ENCODE results near the gene POLR3B.

The POLR3B gene

GRCh38 chr12:106392759-106393158, 35.2 kb downstream of the POLR3B start:
- no peak overlapping the region for H3K4me3 ChIP-seq (ENCODE audit: low read depth in 1 of 5, low read length in 5 of 5)
- H3K4me1 ChIP-seq (ENCODE audit: control insufficient read depth in 5 of 5, insufficient read depth in 5 of 5, low read length in 5 of 5) = no peaks in the 10 kb centered on the region
- no peaks in the 10 kb centered on the region for H3K9me3 ChIP-seq (ENCODE audit: control insufficient read depth in 5 of 5, low read length in 5 of 5)
- H3K36me3 ChIP-seq (ENCODE audit: control insufficient read depth in 5 of 5, insufficient read depth in 5 of 5, low read length in 5 of 5) = peaks cover 9 to 34% (median 21%) of the 10 kb centered on the region in 5 donors
- H3K27me3 ChIP-seq (ENCODE audit: control insufficient read depth in 5 of 5, insufficient read depth in 4 of 5, low read length in 5 of 5) = no peaks in the 10 kb centered on the region
- no peak overlapping the region for H3K9ac ChIP-seq (ENCODE audit: low read length in 5 of 5)
- H3K27ac ChIP-seq (ENCODE audit: low read depth, low read length) = no peak overlapping the region

GRCh38 chr12:106409878-106410277, 52.3 kb downstream of the POLR3B start:
- Histone ChIP-seq H3K4me3 (ENCODE audit: low read depth in 1 of 5, low read length in 5 of 5) (no peak overlapping the region), H3K36me3 (ENCODE audit: control insufficient read depth in 5 of 5, insufficient read depth in 5 of 5, low read length in 5 of 5) (peaks cover 0 to 16% (median 9%) of the 10 kb centered on the region in 5 donors), H3K27me3 (ENCODE audit: control insufficient read depth in 5 of 5, insufficient read depth in 4 of 5, low read length in 5 of 5) (no peaks in the 10 kb centered on the region), H3K27ac (ENCODE audit: low read depth, low read length) (no peak overlapping the region), H3K9me3 (ENCODE audit: control insufficient read depth in 5 of 5, low read length in 5 of 5) (no peaks in the 10 kb centered on the region), H3K9ac (ENCODE audit: low read length in 5 of 5) (no peak overlapping the region), H3K4me1 (ENCODE audit: control insufficient read depth in 5 of 5, insufficient read depth in 5 of 5, low read length in 5 of 5) (no peaks in the 10 kb centered on the region)

- Histone ChIP-seq H3K36me3 (ENCODE audit: control insufficient read depth in 5 of 5, insufficient read depth in 5 of 5, low read length in 5 of 5) (peaks cover 0 to 23% (median 9%) of the 10 kb centered on the region in 5 donors), H3K27ac (ENCODE audit: low read depth, low read length) (no peak overlapping the region), H3K27me3 (ENCODE audit: control insufficient read depth in 5 of 5, insufficient read depth in 4 of 5, low read length in 5 of 5) (no peaks in the 10 kb centered on the region), H3K9ac (ENCODE audit: low read length in 5 of 5) (no peak overlapping the region), H3K4me1 (ENCODE audit: control insufficient read depth in 5 of 5, insufficient read depth in 5 of 5, low read length in 5 of 5) (no peaks in the 10 kb centered on the region), H3K4me3 (ENCODE audit: low read depth in 1 of 5, low read length in 5 of 5) (no peak overlapping the region), H3K9me3 (ENCODE audit: control insufficient read depth in 5 of 5, low read length in 5 of 5) (no peaks in the 10 kb centered on the region)
These were observed 55.0 kb downstream of the POLR3B start for GRCh38 chr12:106412563-106412962.

GRCh38 chr12:106415134-106415533, 57.6 kb downstream of the POLR3B start:
- H3K9me3 ChIP-seq (ENCODE audit: control insufficient read depth in 5 of 5, low read length in 5 of 5) = no peaks in the 10 kb centered on the region
- no peak overlapping the region for H3K9ac ChIP-seq (ENCODE audit: low read length in 5 of 5)
- H3K4me3 ChIP-seq (ENCODE audit: low read depth in 1 of 5, low read length in 5 of 5) = no peak overlapping the region
- H3K36me3 ChIP-seq (ENCODE audit: control insufficient read depth in 5 of 5, insufficient read depth in 5 of 5, low read length in 5 of 5) = peaks cover 0 to 20% (median 7%) of the 10 kb centered on the region in 5 donors
- no peaks in the 10 kb centered on the region for H3K27me3 ChIP-seq (ENCODE audit: control insufficient read depth in 5 of 5, insufficient read depth in 4 of 5, low read length in 5 of 5)
- H3K4me1 ChIP-seq (ENCODE audit: control insufficient read depth in 5 of 5, insufficient read depth in 5 of 5, low read length in 5 of 5) = peaks cover 0 to 14% (median 13%) of the 10 kb centered on the region in 5 donors
- H3K27ac ChIP-seq (ENCODE audit: low read depth, low read length) = no peak overlapping the region

GRCh38 chr12:106416273-106416672, 58.7 kb downstream of the POLR3B start:
- H3K4me3 ChIP-seq (ENCODE audit: low read depth in 1 of 5, low read length in 5 of 5) = no peak overlapping the region
- H3K36me3 ChIP-seq (ENCODE audit: control insufficient read depth in 5 of 5, insufficient read depth in 5 of 5, low read length in 5 of 5) = peaks cover 0 to 19% (median 7%) of the 10 kb centered on the region in 5 donors
- no peak overlapping the region for H3K27ac ChIP-seq (ENCODE audit: low read depth, low read length)
- H3K9ac ChIP-seq (ENCODE audit: low read length in 5 of 5) = no peak overlapping the region
- H3K4me1 ChIP-seq (ENCODE audit: control insufficient read depth in 5 of 5, insufficient read depth in 5 of 5, low read length in 5 of 5) = peaks cover 0 to 14% (median 13%) of the 10 kb centered on the region in 5 donors
- H3K27me3 ChIP-seq (ENCODE audit: control insufficient read depth in 5 of 5, insufficient read depth in 4 of 5, low read length in 5 of 5) = no peaks in the 10 kb centered on the region
- H3K9me3 ChIP-seq (ENCODE audit: control insufficient read depth in 5 of 5, low read length in 5 of 5) = no peaks in the 10 kb centered on the region

- H3K27me3 ChIP-seq (ENCODE audit: control insufficient read depth in 5 of 5, insufficient read depth in 4 of 5, low read length in 5 of 5) = no peaks in the 10 kb centered on the region
- no peak overlapping the region for H3K4me3 ChIP-seq (ENCODE audit: low read depth in 1 of 5, low read length in 5 of 5)
- H3K4me1 ChIP-seq (ENCODE audit: control insufficient read depth in 5 of 5, insufficient read depth in 5 of 5, low read length in 5 of 5) = peaks cover 0 to 14% (median 13%) of the 10 kb centered on the region in 5 donors
- peak overlapping the region; percentile 89 for H3K27ac ChIP-seq (ENCODE audit: low read depth, low read length)
- no peaks in the 10 kb centered on the region for H3K9me3 ChIP-seq (ENCODE audit: control insufficient read depth in 5 of 5, low read length in 5 of 5)
- peaks cover 0 to 11% (median 0%) of the 10 kb centered on the region in 5 donors for H3K36me3 ChIP-seq (ENCODE audit: control insufficient read depth in 5 of 5, insufficient read depth in 5 of 5, low read length in 5 of 5)
- H3K9ac ChIP-seq (ENCODE audit: low read length in 5 of 5) = peak overlapping the region in 2 of 5 donors; percentile 49 to 70
These were observed 60.7 kb downstream of the POLR3B start for GRCh38 chr12:106417926-106418910.

GRCh38 chr12:106418970-106419369, 61.4 kb downstream of the POLR3B start:
- no peaks in the 10 kb centered on the region for H3K27me3 ChIP-seq (ENCODE audit: control insufficient read depth in 5 of 5, insufficient read depth in 4 of 5, low read length in 5 of 5)
- peak overlapping the region in 4 of 5 donors; percentile 43 to 70 (median 50) for H3K9ac ChIP-seq (ENCODE audit: low read length in 5 of 5)
- H3K4me3 ChIP-seq (ENCODE audit: low read depth in 1 of 5, low read length in 5 of 5) = no peak overlapping the region
- peak overlapping the region; percentile 89 for H3K27ac ChIP-seq (ENCODE audit: low read depth, low read length)
- H3K4me1 ChIP-seq (ENCODE audit: control insufficient read depth in 5 of 5, insufficient read depth in 5 of 5, low read length in 5 of 5) = peaks cover 0 to 14% (median 13%) of the 10 kb centered on the region in 5 donors
- H3K36me3 ChIP-seq (ENCODE audit: control insufficient read depth in 5 of 5, insufficient read depth in 5 of 5, low read length in 5 of 5) = peaks cover 0 to 11% (median 0%) of the 10 kb centered on the region in 5 donors
- H3K9me3 ChIP-seq (ENCODE audit: control insufficient read depth in 5 of 5, low read length in 5 of 5) = no peaks in the 10 kb centered on the region

- Histone ChIP-seq H3K27ac (ENCODE audit: low read depth, low read length) (no peak overlapping the region), H3K9ac (ENCODE audit: low read length in 5 of 5) (no peak overlapping the region), H3K4me1 (ENCODE audit: control insufficient read depth in 5 of 5, insufficient read depth in 5 of 5, low read length in 5 of 5) (peaks cover 0 to 27% (median 16%) of the 10 kb centered on the region in 5 donors), H3K27me3 (ENCODE audit: control insufficient read depth in 5 of 5, insufficient read depth in 4 of 5, low read length in 5 of 5) (no peaks in the 10 kb centered on the region), H3K4me3 (ENCODE audit: low read depth in 1 of 5, low read length in 5 of 5) (no peak overlapping the region), H3K36me3 (ENCODE audit: control insufficient read depth in 5 of 5, insufficient read depth in 5 of 5, low read length in 5 of 5) (no peaks in the 10 kb centered on the region), H3K9me3 (ENCODE audit: control insufficient read depth in 5 of 5, low read length in 5 of 5) (no peaks in the 10 kb centered on the region)
These were observed 65.7 kb downstream of the POLR3B start for GRCh38 chr12:106423291-106423690.

- peaks cover 0 to 32% (median 16%) of the 10 kb centered on the region in 5 donors for H3K4me1 ChIP-seq (ENCODE audit: control insufficient read depth in 5 of 5, insufficient read depth in 5 of 5, low read length in 5 of 5)
- no peaks in the 10 kb centered on the region for H3K27me3 ChIP-seq (ENCODE audit: control insufficient read depth in 5 of 5, insufficient read depth in 4 of 5, low read length in 5 of 5)
- H3K9ac ChIP-seq (ENCODE audit: low read length in 5 of 5) = no peak overlapping the region
- H3K36me3 ChIP-seq (ENCODE audit: control insufficient read depth in 5 of 5, insufficient read depth in 5 of 5, low read length in 5 of 5) = peaks cover 0 to 2% (median 0%) of the 10 kb centered on the region in 5 donors
- H3K27ac ChIP-seq (ENCODE audit: low read depth, low read length) = peak overlapping the region; percentile 77
- H3K4me3 ChIP-seq (ENCODE audit: low read depth in 1 of 5, low read length in 5 of 5) = no peak overlapping the region
- no peaks in the 10 kb centered on the region for H3K9me3 ChIP-seq (ENCODE audit: control insufficient read depth in 5 of 5, low read length in 5 of 5)
These were observed 67.6 kb downstream of the POLR3B start for GRCh38 chr12:106425061-106425702.

GRCh38 chr12:106427917-106428316, 70.4 kb downstream of the POLR3B start:
- H3K4me1 ChIP-seq (ENCODE audit: control insufficient read depth in 5 of 5, insufficient read depth in 5 of 5, low read length in 5 of 5) = peaks cover 0 to 43% (median 16%) of the 10 kb centered on the region in 5 donors
- no peaks in the 10 kb centered on the region for H3K27me3 ChIP-seq (ENCODE audit: control insufficient read depth in 5 of 5, insufficient read depth in 4 of 5, low read length in 5 of 5)
- H3K9ac ChIP-seq (ENCODE audit: low read length in 5 of 5) = peak overlapping the region in 1 of 5 donors; percentile 35
- no peaks in the 10 kb centered on the region for H3K9me3 ChIP-seq (ENCODE audit: control insufficient read depth in 5 of 5, low read length in 5 of 5)
- H3K36me3 ChIP-seq (ENCODE audit: control insufficient read depth in 5 of 5, insufficient read depth in 5 of 5, low read length in 5 of 5) = peaks cover 0 to 9% (median 0%) of the 10 kb centered on the region in 5 donors
- no peak overlapping the region for H3K4me3 ChIP-seq (ENCODE audit: low read depth in 1 of 5, low read length in 5 of 5)
- H3K27ac ChIP-seq (ENCODE audit: low read depth, low read length) = peak overlapping the region; percentile 75

Measured in subcutaneous abdominal adipose tissue (tissue), 5 donors.